Measurements from ENCODE around the gene CNMD.
"Not testable (repeated sequence)": the region's sequence is repeated elsewhere in the genome, so short reads cannot be mapped to it uniquely, and the experiment has no call there.

Gene CNMD

DNA sequence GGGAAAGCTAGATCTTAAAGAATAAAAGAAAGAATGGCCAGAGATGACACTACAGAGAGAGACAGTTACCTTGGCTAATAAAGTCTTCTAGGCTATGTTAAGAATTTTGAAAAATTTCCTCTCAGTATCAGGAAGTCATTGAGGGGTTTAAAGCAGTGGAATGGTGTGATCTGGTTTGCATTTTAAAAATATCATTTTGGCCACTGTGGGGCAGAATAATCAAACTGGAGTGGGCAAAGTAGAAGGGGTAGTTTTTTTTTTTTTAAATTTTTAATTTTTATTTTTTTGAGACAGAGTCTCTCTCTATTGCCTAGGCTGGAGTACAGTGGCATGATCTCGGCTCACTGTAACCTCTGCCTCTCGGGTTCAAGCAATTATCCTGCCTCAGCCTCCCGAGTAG lies 4.4 kb upstream of the CNMD start:
- DNase-seq: no peak

DNA sequence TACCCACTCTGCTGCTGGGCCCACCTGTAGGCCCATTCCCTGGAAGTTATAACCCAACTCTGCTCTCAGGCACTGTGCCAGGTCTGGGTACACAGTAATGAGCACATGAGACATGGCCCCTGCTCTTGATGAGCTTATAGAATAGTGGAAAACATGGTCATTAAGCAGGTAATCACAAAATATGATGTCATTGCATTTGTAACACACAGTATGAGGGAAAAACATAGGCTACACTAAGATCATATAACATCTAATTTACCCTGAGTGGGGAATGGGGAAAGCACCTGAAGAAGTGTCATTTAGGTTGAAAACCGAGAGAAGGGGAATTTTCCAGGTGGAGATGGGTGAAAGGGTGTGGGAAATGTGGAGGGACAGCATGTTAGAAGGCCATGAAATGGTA lies 3.9 kb upstream of the CNMD start:
- no peak for DNase-seq

DNA sequence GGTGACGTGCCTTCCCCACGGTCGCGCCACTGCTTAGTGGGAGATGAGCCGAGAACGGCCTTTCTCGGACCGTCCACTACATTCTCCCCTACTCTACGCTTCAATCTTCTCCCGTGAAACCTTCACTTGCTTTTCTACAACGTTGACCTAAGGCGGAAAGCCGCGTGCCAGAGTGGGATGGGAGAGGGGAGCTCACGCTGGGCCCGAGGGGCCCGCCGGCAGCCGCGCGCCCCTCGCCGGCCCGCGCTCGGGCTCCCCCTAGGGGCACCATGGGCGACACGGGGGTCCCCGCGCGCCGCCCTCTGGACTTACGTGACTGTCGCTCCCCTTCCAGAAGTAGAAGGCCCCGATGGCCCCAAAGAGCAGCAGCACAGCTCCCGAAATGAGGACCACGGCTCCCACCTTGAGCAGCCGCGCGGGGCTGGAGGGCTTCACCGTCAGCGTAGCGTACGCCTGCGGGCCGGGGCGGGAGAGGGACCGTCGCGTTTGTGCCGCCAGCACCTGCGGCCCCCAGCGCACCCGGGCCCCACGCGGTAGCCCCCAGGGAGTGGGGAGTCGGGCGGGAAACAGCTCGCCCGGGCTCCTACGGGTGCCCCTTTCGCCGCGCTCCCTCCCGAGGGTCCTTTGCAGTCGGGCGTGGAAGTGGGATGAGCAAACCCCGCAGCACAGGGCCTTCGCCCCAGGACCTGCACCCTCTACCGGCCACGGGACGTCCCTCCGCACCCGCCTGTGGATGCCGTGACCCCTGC lies 727 bp downstream of the CNMD start:
- DNase-seq: no peak

DNA sequence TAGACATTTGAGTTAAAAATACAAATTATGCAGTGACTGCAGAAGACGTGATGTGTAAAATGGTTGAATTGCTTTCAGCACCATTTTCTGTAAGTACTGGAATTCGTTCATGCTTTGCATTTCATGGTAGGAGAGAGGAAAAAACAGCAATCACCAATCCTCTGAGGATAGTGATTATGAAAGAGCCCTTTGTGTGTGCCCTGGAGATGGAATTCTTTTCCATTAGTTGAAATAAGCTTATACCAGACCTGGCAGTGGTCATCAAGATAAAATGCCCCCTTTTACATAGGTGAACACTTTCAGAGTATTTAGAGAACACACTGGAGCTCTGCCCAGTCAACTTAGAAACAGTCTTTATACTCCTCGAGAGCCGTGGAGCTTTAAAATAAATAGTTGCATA lies 1.7 kb downstream of the CNMD start:
- no peak for DNase-seq

DNA sequence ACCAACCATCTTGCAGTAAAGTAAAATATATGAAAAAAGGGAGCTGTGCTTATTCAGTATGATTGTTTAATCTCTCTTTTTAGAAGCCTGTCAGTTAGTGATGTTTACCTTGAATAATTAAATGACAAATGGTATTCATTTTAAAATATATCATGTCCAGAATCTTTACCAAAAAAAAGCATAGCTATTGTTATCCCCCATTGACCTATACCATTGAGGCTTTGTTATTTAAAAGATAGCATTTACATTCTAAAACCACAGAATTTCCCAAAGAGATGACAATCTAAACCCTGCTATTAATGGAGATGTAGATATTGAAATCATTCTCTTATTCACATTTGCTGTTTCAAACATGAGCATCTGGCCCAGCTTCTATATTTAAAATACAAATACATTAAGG lies 2.2 kb downstream of the CNMD start:
- no peak for DNase-seq

DNA sequence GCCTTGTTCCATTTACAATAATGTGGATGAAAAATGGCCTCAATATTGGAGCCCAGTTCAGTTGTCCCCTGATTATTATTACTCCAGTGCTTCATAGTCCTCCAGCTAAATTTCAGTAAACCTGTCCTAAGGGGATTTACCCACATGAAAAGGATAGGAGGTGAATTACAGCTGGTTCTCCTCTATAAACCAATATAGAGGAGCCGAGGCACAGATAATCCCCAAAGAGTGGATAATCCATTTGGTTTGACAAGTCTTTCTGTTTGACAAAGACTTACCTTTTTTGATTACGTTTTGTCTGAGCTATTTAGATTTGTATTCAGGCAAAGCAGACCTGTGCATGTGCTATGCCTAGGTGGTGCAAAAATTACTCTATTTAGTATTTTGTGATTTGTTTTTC lies 2.7 kb downstream of the CNMD start:
- no peak for DNase-seq

DNA sequence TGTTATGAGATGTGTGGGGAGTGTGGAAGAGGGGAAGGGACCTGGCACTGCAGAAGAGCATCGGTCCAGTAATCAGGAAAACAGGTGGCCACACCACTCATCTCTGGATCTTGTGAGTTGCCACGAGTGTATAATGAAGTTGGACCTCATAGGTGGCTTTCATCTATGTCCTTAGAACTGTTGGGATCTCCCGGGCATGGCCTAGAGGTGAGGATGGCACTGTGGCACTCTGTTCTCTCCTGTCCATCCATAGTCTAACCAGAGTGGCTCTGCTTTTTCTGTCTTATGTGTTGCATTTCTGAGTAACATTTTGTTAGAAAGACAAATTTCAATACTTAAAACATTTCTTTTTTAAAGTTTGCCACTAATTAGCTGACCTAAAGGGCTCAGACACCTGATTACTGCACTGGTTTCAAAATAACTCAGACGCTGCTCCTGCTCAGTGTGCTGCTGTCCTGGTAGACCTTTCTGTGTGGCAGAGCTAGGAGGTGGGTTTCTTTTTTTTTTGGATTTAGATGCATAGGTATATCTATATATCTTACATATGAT lies 5.5 kb downstream of the CNMD start:
- DNase-seq: no peak

DNA sequence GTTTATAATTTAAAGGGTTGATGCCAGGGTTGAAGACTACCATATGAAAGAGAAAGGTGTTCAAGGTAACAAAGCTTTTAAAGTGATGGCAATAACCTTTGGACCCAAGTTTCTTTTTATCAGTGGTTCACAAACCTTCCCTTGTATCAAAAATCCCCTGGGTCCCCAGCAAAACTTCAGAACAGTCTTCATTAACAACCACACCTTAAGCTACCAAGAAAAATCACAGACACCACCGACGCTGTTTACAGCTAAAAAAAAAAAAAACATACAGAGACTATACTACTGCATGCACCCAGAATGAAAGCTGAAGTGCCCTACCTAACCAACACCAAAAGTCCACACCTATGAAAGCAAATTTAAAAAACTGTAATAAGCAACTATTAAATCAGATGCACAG lies 13.4 kb downstream of the CNMD start:
- no peak for DNase-seq

DNA sequence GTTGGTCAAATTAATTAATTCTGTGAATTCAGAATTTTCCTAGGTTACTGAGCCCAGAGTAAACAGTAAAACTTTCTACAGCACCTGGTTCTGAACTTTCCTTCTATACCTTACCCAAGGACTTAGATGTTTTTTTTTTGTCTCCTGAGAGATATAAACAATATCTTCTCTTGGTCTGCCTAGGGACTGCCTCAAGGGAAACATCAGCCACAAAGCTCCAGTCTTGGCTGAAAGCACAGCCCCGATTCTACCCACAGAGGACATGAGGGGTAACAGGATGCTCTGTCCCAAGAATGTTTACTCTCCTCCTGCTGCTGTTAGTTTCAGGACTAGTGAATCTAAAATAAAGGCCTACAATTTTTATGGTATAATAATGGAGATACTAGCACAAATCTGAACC lies 14.3 kb downstream of the CNMD start:
- no peak for DNase-seq

DNA sequence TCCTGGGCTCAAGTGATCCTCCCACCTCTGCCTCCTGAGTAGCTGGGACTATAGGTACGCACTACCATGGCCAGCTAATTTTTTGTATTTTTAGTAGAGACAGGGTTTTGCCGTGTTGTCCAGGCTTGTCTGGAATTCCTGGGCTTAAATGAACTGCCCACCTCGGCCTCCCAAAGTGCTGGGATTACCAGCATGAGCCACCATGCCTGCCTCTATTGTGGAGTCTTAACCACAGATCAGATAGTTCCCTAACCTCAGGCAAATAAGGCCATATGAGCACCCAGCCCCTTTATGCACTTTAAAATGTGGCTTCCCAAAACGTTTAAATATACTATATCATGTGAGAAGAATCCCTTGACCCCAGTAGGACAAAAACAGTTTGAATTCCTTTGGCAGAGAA lies 16.4 kb downstream of the CNMD start:
- DNase-seq: no peak

DNA sequence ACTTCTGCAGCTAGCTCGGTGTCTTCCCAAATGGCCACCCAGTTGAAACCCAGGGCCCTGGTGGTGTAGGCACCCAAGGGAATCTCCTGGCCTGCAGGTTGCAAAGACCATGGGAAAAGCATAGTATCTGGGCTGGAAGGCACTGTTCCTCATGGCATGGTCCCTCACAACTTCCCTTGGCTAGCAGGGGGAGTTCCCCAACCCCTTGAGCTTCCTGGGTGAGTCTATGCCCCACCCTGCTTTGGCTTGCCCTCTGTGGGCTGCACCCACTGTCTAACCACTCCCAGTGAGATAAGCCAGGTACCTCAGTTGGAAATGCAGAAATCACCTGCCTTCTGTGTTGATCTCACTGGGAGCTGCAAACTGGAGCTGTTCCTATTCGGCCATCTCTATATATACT lies 18.3 kb downstream of the CNMD start:
- DNase-seq: not testable (repeated sequence)

DNA sequence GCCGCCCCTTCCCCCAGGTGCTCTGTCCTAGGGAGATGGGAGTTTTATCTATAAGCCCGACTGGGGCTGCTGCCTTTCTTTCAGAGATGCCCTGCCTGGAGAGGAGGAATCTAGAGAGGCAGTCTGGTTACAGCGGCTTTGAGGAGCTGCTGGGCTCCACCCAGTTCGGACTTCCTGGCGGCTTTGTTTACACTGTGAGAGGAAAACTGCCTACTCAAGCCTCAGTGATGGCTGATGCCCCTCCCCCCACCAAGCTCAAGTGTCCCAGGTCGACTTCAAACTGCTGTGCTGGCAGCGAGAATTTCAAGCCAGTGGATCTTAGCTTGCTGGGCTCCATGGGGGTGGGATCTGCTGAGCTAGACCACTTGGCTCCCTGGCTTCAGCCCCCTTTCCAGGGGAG lies 18.7 kb downstream of the CNMD start:
- DNase-seq: not testable (repeated sequence)

DNA sequence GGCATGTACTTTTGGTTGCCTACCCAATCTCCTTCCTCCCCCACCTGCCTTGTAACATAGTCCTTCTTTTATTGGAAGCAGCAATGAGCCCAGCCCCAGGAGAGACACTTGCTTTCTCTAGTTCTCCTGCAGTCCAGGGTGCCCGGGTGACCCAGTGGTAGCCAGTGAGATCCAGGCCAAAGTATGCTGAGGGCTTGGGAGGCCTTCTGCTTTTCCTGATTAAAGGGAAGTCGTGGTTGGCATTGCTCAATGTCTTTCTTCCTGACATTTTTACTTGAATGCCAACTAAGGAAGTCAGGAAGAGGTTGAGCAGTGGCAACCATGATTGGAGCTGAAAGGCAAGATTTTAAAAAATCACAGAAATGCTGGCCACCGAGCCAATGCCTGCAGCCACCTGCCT lies 25.7 kb downstream of the CNMD start:
- no peak for DNase-seq

DNA sequence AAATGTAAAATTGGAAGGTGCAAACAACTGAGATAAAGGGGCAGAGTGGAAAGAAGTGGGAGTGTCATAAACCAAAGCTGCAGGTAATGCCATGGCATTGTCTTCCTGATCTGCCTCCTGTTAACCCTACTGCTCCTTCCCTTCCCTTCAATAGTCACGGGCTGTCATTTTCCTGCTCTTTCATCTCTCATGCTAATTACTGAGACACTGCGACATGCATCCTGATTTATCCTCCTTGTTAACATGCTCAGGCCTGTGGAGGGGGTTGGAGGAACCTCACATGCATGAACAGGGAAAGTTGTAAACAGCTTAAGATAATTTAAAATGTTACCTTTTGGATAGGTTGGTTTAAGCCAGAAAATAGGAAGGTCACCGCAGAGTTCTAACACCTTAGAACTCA lies 27.2 kb downstream of the CNMD start:
- no peak for DNase-seq

DNA sequence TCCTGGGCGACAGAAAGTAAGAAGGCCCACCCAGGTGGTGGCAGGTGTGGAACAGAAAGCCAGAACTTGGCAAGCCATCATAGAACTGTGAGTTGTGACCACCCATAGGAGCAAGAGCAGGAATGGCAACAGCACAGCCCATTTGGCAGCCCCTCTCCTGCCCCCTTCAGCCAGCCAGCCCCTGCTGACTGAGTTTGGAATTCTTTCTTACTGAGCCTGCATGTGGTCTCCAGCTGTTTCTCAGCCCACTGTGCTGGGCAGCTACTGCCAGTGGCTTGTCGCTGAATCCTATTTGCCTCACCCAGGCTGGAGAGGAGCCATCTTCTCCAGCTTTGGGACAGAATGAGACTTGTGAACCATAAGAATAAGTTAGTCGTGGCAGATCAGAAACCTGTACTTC lies 28.3 kb downstream of the CNMD start:
- no peak for DNase-seq

DNA sequence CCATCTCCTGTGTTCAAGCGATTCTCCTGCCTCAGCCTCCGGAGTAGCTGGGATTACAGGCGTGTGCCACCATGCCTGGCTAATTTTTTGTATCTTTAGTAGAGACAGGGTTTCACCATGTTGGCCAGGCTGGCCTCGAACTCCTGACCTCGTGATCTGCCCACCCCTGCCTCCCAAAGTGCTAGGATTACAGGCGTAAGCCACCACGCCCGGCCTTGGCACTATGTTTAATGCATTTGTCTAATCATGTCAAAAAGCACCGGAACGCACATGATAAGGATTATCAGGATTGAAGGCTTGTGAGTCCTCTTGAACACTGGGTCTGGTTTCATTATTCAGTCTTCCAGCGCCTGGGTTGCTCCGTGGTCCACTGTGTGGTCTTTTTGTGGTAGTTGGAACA lies 31.4 kb downstream of the CNMD start:
- DNase-seq: not testable (repeated sequence)

DNA sequence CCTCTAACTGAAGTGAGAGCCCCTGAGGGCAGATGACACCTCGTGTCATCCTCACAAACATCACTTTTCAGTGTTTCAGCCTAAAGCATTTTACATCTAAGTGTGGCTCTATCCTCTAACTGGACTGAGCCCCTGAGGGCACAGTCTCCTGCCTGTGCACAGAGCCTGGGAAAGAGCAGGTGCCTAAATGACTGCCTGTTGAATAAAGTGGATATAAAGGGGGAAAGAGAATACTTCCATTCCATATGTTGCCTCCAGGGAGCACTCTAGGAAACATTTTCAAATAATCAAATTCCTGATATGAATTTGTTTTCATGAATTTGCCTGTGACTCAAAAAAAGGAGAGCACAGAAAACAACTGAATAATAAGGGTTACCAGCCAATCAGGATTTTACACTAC lies 32.2 kb downstream of the CNMD start:
- no peak for DNase-seq

DNA sequence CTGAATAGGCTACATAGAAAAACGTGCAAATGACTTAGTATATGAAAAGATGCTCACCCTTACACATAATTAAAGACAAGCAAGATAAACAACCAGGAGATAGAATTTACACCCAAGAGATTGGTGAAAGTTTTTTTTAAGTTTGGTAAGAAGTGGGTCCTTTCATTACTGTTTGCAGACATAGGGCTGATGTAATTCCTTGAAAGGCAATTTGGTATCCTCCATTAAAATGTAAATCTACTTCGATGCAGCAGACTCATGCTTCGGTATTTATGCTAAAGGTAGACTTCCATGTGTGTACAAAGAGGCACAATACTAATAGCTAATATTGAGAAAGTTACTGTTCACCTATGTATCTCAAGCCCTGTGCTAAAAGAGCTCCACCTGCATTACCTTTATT lies 33.5 kb downstream of the CNMD start:
- no peak for DNase-seq

DNA sequence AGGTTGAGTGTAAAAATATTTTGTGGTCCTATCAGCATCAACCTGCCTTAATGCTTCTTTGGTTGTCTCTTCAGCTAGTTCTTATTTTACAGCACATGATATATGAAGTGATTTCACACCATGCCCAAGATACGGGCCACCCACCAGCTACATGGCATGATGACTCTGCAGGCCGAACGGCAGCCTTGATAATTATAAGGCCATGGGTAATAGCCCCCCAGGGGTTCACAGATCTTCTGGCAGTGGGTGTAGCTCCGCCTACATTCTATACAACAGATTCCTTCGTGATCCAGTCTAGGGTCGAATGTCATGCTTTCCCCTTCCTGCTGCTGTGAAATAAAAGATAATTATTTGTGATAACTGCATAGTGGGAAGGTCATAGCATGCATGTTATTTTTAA lies 36.1 kb downstream of the CNMD start:
- no peak for DNase-seq

DNA sequence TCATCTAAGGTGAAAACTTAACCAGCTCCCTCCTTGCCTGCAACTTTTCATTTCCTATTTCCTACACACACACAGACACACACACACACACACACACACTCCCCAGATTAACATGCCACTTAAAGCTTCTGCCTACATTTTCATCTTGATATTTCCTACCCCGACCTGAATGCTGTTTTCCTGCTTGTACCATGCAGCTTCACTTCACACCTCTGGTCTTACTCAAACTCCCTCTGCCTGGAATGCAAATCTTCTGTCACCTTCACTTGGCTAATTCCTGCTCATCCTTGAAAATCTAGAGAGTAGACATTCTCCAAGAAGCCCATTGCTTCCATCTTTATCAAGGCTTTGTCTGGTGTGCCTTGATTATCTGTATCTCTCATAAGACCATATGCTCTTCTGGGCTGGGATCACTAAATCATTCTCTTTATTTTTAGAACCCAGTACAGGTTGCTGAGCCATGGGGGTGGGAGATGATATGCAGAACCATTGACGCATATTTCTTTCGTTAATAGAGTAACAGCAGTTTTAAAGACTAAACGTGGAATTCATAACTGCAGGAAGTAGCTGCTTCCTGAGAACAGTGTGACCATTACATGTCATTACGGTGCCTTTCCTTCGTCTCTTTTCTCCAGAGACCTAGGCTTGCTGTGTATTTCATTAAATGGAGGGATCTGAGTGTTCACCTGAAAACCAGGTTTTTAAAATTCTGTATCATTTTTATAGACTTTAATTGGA lies 37.7 kb downstream of the CNMD start:
- DNase-seq: no peak

DNA sequence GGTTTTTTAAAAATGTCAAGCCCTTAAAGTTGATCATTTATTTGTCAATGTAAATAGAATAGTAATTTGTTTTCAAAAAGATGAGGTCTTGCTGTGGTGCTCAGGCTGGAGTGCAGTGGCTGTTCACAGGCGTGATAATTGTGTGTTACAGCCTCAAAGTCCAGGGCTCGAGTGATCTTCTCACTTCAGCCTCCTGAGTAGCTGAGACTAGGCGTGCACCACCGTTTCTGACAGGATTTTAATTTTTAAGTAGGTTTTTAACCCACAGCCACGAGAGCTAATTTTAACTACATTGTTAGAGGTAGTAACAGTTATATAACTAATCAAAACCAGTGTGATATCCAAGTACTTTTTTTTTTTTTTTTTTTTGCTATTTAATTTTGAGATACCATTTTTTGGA lies 43.1 kb downstream of the CNMD start:
- no peak for DNase-seq

DNA sequence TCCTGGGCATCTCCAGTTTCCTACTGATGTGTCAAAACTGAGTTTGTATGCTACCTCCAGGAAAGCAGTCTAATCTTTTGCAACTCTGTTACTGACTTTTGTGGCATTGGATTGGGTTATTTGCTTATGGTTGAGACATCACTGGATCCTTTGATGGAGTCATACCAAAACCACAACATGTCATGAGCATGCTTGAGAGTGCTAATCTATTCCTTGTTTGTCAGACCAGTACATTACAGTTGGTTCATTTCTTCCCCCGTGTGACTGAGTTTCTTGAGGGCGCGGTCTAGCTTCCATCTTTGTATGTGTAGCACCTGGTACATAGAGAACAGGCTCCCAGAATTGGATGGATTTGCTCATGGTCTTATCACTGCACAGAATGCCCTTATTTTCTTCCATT lies 43.8 kb downstream of the CNMD start:
- no peak for DNase-seq

DNA sequence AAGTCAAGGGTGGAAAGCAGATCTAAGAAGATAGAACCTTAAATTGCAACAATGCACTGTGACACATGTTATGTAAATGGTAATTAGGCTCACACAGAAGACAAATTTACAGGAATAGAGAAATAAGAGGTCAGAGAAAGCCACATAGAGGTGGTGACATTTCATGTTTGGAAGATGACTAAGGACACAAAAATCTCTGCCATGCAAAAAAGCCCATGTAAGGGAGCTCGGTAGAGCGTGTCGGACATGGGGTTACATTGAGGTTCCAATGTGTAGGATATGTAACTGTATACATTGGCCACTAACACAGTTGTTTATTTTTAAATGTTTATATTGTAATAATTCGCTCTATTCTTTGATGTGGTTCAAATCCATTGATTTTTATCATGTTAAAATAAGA lies 53.2 kb downstream of the CNMD start:
- DNase-seq: no peak

DNA sequence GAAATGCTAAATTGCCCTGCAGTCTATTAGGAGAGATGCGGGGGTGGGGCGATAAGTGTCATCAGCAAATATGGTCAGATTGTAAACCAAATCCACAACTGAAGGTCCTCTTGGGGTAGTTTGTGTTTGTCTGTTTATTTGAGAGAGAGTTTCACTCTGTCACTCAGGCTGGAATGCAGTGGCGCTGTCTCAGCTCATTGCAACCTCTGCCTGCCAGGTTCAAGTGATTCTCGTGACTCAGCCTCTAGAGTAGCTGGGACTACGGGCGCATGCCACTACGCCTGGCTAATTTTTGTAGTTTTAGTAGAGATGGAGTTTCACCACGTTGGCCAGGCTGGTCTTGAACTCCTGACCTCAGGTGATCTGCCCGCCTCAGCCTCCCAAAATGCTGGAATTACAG lies 53.8 kb downstream of the CNMD start:
- not testable (repeated sequence) for DNase-seq

DNA sequence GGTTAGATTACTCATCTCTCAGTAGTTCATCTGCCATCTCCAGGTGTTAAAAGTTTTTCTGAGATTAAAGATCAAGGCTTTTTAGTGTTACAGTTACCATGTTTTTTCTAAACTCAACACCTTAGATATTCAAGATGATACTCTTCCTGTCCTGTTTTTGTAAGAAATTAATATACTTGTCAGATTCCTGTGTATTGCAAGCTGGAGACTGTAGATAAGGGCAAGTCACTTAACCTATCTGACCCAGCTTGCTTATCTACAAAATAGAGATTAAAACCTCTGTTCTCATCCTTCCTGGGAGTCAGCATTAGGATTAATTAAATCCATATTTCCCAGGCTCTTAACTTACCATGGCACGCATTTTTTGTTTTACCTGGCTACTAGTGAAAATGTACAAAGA lies 61.8 kb downstream of the CNMD start:
- no peak for DNase-seq
